HG03159 (cell line): ENCODE results near the gene C1QTNF1.

ENCODE experiments used
- ATAC-seq: cut with Tn5 transposase; IDR thresholded peaks from one replicate; pipeline ENCODE4 v1.9.1; 2021; ENCODE audit warnings: mild to moderate bottlenecking, moderate library complexity; ENCODE audit not compliant: unreplicated experiment

Gene C1QTNF1

DNA sequence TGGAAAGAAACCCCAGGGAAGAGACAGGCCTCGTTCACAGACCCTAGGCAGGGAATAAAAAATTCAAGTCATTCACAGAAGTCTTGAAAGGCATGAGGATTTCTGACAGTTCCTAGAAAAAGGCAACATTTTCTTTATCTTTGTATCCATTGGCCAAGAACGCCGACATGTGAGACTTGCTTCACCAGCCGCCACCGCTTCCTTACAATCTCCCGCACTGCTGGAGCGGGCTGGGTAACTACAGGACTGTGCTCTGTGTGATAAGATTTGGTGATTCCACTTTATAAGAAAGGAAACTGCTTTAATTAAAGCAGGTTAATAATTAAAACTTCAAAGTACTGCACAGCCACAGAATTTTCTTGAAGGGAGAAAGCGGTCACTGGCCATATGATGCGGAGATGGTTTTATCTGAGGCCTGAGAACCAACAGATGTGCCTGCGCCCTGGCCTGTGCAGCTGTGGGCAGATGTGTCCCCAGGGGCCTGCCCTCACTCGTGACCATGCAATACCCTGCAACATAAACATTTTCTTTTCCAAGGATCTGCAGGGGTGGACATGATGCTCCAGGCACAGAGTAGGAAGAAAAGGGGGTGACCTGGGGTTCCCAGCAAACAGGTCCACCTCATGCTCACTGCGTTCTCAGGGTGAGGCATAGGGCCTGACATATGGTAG is 31.3 kb upstream of the C1QTNF1 start:
- ATAC-seq, result no peak

DNA sequence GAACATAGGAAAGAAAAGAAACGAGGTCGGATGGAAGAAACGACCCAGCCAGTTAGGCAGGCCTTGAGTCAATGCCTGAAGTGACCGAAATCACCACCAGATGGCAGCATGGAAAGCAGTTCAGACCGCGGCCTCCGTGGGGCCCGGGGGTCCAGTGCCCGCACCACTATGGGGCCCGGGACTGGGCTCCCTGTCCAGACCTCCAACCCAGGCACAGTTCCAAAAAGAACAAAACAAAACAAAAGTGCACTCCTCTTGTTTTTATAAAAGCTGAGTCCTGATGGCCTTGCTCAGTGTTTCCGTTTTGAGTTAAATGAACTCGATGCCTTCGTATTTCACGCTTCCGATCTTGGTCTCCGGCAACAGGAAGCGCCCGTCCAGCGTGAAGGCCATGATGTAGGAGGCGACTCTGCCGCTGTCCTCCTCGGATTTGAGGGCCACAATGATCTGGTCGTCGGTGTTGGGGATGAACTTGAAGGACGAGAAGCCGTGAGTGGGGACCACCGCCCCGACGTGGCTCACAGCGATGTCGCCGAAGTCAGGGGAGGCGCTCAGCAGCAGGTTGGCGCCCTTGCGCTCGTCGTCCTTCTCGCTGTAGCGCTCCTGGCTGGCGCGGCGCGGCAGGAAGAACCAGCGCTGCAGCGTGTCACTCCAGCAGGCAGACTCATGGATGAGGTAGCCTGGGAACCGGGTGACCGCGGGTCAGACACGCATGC is 30.6 kb upstream of the C1QTNF1 start:
- no peak for ATAC-seq

GRCh38 chr17:78993981-78994671 is 29.8 kb upstream of the C1QTNF1 start:
- ATAC-seq, result no peak

GRCh38 chr17:78995022-78995760 is 28.8 kb upstream of the C1QTNF1 start:
- no peak for ATAC-seq

DNA sequence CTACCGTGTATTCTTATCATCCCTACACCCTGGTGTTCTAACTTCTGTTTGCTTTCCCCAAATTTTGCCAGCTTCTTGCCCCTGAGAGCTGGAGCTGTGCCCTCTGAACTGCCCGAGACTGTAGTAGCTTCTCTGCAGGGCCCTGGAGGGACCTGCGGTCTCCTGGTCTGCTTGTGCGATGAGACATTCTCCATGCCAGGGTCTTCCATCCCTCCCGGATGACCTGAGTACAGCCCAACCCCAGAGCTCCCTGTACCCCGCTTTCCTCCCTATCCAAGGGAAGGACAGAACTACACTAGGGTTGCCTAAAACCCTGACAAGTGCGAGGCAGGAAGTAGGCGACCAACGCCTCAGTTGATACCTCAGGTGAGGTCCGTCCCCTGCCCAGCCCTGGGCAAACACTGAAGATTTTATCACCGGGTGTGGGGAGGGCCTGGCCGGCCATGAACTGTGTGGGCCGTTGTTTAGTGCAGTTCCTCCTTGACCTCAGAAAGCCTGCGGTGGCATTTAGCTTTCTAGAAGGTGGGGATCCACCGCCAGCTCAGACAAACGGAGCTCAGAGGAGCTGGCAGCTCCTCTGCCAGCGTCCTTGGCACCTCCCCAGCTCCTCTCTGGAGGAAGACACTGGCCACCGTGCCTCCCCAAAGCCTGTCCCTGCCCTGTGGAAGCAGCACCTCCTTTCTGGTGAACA is 28.1 kb upstream of the C1QTNF1 start:
- ATAC-seq, result no peak

- no peak for ATAC-seq
Measured at GRCh38 chr17:78996781-78997201, 27.2 kb upstream of the C1QTNF1 start.

DNA sequence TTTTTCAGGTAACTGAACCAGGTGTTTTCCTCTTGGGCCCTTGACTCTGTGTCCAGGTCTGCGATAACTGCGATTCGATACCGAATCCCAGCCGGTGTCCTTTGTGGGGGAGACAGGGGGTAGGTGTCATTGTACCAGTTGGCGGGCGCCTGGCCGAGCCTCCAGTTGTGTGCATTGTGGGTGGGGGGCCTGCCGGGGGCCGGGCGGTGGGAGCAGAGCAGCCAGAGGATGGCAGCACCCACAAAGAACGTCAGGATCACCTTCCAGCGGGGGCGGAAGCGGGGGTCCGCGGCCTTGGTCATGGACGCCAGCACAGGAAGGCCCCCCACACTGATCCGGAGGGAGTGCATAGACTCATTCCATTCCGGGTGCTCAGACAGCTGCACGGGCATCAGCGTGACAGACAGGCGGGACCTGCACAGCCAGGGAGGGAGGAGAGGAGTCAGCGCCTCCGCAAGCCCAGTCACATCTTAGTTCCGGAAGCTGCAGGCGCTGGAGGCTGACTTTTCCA is 26.7 kb upstream of the C1QTNF1 start:
- no peak for ATAC-seq

DNA sequence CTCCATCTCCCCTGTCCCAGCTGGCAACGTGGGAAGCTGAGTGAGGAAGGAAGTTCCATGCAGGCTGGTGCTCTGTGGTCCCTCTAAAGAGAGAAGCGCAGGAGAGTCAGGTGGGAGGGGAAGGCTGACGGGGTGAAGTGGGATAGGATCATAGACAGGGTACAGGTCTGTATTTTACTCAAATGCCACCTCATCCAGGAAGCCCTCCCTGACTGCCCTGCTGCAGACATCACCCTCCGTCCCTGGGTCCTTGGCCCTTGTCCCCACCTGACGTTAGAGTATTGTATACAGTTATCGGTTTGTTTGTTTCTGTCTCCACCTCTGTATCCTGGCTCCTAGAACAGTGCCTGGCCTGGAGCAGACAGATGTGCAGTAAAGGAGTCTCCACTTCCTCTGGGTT is 26.1 kb upstream of the C1QTNF1 start:
- ATAC-seq, result no peak

DNA sequence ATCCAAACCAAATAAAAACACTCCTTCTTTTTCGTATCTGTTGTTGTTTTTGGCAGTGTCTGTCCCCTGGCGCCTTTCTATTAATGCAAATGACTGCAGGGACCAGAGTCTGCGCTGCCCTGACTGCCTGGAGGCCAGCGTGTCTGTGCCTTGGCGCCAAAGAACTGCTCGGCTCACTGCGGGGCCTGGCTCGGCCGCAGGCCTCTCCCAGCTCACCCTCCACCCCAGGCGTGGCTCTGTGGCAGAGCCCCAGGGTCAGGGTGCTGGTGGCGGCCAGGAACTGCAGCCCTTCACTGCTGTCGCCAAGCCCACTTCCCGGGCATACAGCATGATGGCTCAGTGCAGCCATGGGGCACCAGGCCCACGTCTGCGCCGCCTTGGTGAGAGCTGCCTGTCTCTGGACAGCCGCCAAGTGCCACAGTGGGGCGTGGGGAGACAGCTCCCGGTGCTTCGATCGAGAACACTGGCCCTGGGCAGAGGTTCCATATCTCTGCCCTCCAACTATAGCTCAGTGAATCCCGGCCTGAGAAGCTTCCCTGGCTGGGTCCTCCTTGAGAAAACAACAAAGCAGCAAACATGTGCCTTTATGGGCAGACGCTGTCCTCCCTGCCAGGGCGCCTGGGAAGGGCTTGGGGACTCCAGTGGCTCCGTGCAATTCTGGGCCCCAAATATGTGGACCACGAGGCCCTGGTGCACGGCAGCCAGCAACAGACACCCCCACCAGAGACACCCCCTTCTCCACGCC is 25.5 kb upstream of the C1QTNF1 start:
- ATAC-seq, result no peak

- ATAC-seq, result no peak
Measured at GRCh38 chr17:78999056-78999768, 24.8 kb upstream of the C1QTNF1 start.

GRCh38 chr17:78999947-79000395 is 24.0 kb upstream of the C1QTNF1 start:
- no peak for ATAC-seq

- ATAC-seq, result no peak
Measured at GRCh38 chr17:79000396-79001189, 23.4 kb upstream of the C1QTNF1 start.

DNA sequence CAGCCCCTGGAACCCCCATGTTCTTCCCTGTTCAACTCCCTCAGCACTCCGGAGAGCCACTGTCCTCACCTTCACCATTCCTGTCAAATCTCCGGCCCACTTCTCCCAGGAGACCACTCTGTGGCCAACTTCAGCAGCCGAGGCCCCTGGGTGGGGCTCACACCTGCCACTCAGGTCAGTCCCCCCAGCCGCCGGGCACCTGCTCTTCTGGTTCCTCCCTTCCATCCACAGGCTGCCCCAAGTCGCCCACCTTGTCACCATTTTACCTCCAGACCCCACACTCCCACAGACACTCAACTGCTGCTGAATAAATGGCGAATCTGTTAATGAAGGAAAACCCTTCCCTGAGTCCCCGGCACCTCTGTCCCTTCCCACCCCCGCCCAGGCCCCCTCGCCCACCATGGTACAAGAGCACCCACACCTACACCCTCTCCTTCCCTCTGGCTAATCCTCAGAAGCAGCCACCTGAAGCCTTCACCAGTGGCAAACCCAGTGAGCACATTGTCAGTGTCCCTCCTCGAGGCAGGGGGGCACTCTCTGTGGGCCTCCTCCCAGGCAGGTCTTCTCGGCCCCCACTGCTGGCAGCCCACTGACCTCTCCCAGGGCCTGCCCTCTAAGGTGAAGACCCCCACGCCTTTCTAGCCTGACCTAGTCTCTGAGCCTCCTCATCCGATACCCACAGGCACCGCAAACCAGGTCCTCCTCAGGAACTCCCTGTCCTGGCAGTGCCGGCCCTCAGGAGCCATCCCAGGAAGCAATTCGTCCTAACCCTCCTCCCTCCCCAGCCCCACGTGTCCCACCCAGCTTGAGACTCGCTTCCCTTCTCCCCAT is 22.6 kb upstream of the C1QTNF1 start:
- no peak for ATAC-seq

DNA sequence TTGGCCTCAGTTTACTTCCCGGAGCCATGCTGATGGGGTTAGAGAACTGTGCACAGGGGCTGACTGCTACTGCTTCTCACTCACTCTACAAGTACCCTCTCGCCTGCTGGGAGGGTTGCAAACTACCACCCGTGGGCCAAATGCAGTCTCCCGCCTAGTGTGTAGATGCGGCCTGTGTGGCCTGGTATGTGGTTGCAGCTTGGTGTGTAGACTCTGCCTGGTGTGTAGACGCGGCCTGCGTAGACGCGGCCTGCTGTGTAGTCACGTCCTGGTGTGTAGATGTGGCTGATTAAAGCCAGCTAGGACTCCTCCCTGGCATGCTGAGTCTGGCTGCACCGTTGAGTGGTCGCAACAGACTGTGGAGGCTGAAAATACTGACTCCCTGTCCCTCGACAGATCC is 21.7 kb upstream of the C1QTNF1 start:
- no peak for ATAC-seq

GRCh38 chr17:79002796-79003593 is 21.0 kb upstream of the C1QTNF1 start:
- no peak for ATAC-seq

GRCh38 chr17:79003661-79004411 is 20.1 kb upstream of the C1QTNF1 start:
- ATAC-seq, result no peak
